B cell (primary cell): ENCODE measurements around the gene IRS1. TPM values are rescaled to one million over a fixed set of nuclear protein-coding genes. Genes with fewer than 3 reads are reported as not detected.

Source experiments
- ATAC-seq: fragments of 200-7000 bp; cut with Tn5 transposase; one replicate; pipeline ENCODE4 v1.10.0; 2021; ENCODE audit warnings: low read depth, mild to moderate bottlenecking, moderate number of reproducible peaks, moderate library complexity
- CTCF ChIA-PET: fragments of 350-600 bp; sonication (Branson Sonifier 250); formaldehyde crosslinking; loops from one replicate; lab custom pipeline; 2021; ENCODE audit warnings: antibody characterized with exemption, inconsistent platforms; lab: Charles Lee
- POLR2A ChIA-PET: fragments of 350-600 bp; sonication (Branson Sonifier 250); formaldehyde crosslinking; loops from one replicate; lab custom pipeline; 2021; ENCODE audit warnings: antibody characterized with exemption; lab: Charles Lee
- DNase-seq: peaks from one replicate; pipeline ENCODE4 v3.0.0; 2013
- H2AFZ ChIP-seq: 2 replicates; pipeline ENCODE4 v1.6.1; 2012; ENCODE audit warnings: mild to moderate bottlenecking, low read depth, low read length; ENCODE audit not compliant: insufficient read depth, poor library complexity, severe bottlenecking
- H3K27ac ChIP-seq, 2 donors: 1 replicate in 1 of 2; 2 replicates in 1 of 2; pipeline ENCODE4 v1.5.1; 2012 to 2013; ENCODE audit warnings: low read length in 2 of 2, mild to moderate bottlenecking in 2 of 2, moderate library complexity in 1 of 2
- H3K27me3 ChIP-seq, 4 experiments: fragments of 200-600 bp in 1 of 4; sonication (generic) in 1 of 4; replicated peaks in 1 of 4; 1 replicate in 2 of 4; 2 replicates in 2 of 4; pipeline versions ENCODE4 v1.6.1 to v1.7.0; 2013 to 2016; ENCODE audit warnings: low read length in 3 of 4, mild to moderate bottlenecking in 2 of 4, mixed read lengths in 1 of 4, moderate library complexity in 1 of 4; ENCODE audit not compliant: insufficient read depth in 4 of 4, control insufficient read depth in 3 of 4; ENCODE audit errors: control extremely low read depth in 1 of 4
- H3K36me3 ChIP-seq, 2 experiments: replicated peaks in 1 of 2; 1 replicate in 1 of 2; 2 replicates in 1 of 2; pipeline versions ENCODE4 v1.6.1 to v1.7.1; 2013; ENCODE audit warnings: low read length in 1 of 2; ENCODE audit not compliant: insufficient read depth in 2 of 2, control insufficient read depth in 1 of 2; ENCODE audit errors: control extremely low read depth in 1 of 2, extremely low read depth in 1 of 2
- H3K4me1 ChIP-seq, 2 donors: fragments of 200-600 bp in 1 of 2; sonication (generic) in 1 of 2; 1 replicate in 1 of 2; 2 replicates in 1 of 2; pipeline versions ENCODE4 v1.5.1 to v1.6.1; 2013 to 2017; ENCODE audit warnings: low read length in 2 of 2; ENCODE audit not compliant: control insufficient read depth in 2 of 2, insufficient read depth in 2 of 2
- H3K4me2 ChIP-seq: replicated peaks from 2 replicates; pipeline ENCODE3; 2012; ENCODE audit warnings: mild to moderate bottlenecking, low read depth, low read length; ENCODE audit not compliant: poor library complexity, severe bottlenecking
- H3K4me3 ChIP-seq, 5 experiments: fragments of 200-600 bp in 1 of 5; sonication (generic) in 1 of 5; 1 replicate in 3 of 5; 2 replicates in 2 of 5; pipeline versions ENCODE4 v1.5.1 to v1.7.0; 2011 to 2016; ENCODE audit warnings: low read length in 4 of 5, mild to moderate bottlenecking in 4 of 5, low read depth in 2 of 5, control low read depth in 1 of 5, moderate library complexity in 1 of 5; ENCODE audit not compliant: insufficient read depth in 1 of 5; ENCODE audit errors: control extremely low read depth in 1 of 5, extremely low read depth in 1 of 5
- H3K79me2 ChIP-seq: fragments of 200-600 bp; sonication (generic); one replicate; pipeline ENCODE4 v1.6.0; 2016; ENCODE audit warnings: low read length; ENCODE audit not compliant: control insufficient read depth, insufficient read depth
- H3K9ac ChIP-seq: fragments of 200-600 bp; sonication (generic); 2 replicates; pipeline ENCODE4 v1.6.1; 2017; ENCODE audit warnings: mild to moderate bottlenecking, low read length, moderate library complexity
- H3K9me3 ChIP-seq, 3 donors: one replicate each; pipeline versions ENCODE4 v1.6.1 to v1.7.1; 2013; ENCODE audit warnings: low read length in 2 of 3; ENCODE audit not compliant: control insufficient read depth in 2 of 3, insufficient read depth in 1 of 3; ENCODE audit errors: control extremely low read depth in 1 of 3
- H4K20me1 ChIP-seq: 2 replicates; pipeline ENCODE4 v1.6.0; 2012; ENCODE audit warnings: mild to moderate bottlenecking, low read length; ENCODE audit not compliant: insufficient read depth, control insufficient read depth, poor library complexity, severe bottlenecking
- H3K27ac Mint-ChIP-seq: one replicate; pipeline ENCODE4 v1.8.0; 2021; ENCODE audit warnings: mixed read lengths
- H3K27me3 Mint-ChIP-seq: one replicate; pipeline ENCODE4 v1.8.0; 2021; ENCODE audit warnings: mixed read lengths
- H3K4me1 Mint-ChIP-seq: one replicate; pipeline ENCODE4 v1.8.0; 2021; ENCODE audit warnings: mixed read lengths
- H3K4me3 Mint-ChIP-seq: one replicate; pipeline ENCODE4 v1.8.0; 2021; ENCODE audit warnings: mixed read lengths
- H3K9me3 Mint-ChIP-seq: one replicate; pipeline ENCODE4 v1.8.0; 2022; ENCODE audit warnings: mixed read lengths; ENCODE audit not compliant: insufficient read depth
- CTCF ChIP-seq: fragments of 200-600 bp; IDR thresholded peaks from one replicate; pipeline ENCODE4 v1.8.0; 2022; ENCODE audit warnings: antibody characterized with exemption, mild to moderate bottlenecking
- EZH2 ChIP-seq: IDR thresholded peaks from 2 replicates; pipeline ENCODE4 v1.6.1; 2012; ENCODE audit warnings: borderline replicate concordance, low read depth, mild to moderate bottlenecking, moderate library complexity, low read length; ENCODE audit not compliant: insufficient read depth, poor library complexity, severe bottlenecking
- WGBS: methylation state at CpG from one replicate; pipeline ENCODE4 v1.1.5; 2013; ENCODE audit warnings: missing lambda C conversion rate; ENCODE audit not compliant: insufficient coverage; 5-methylcytosine and 5-hydroxymethylcytosine counted together
- intact Hi-C: fragments of 100-400 bp; cut with micrococcal nuclease; formaldehyde crosslinking; loops from one replicate; pipeline ENCODE4 v1.10.0; 2022
- polyA plus RNA-seq: library from polyadenylated mRNA; depleted of rRNA; stranded (reverse); fragments of >200 nt; gene quantifications from 2 replicates; pipeline ENCODE4 v1.2.3, GENCODE V29; 2012
- total RNA-seq, 2 donors: library from RNA; stranded (reverse); fragments of 120-200 nt in 1 of 2; gene quantifications; 1 replicate in 1 of 2; 2 replicates in 1 of 2; pipeline versions ENCODE4 v1.2.3 to v1.2.4, GENCODE V29; 2013 to 2022

Gene IRS1
- total and polyA plus RNA-seq, 2 donors (not counting 1 experiment from before 2014, with no cell fraction given) = 3.8 to 11.9 TPM

- Histone ChIP-seq H3K27ac (peak within 1 kb of the TSS; percentile 95 to 99), H3K4me3 (peak within 1 kb of the TSS; percentile 63 to 89 (median 81)), H3K79me2 (peaks cover 59% of the 10 kb centered on the region), H3K9ac (peak within 1 kb of the TSS; percentile 98), H3K27me3 (no peaks in the 10 kb centered on the region), H3K9me3 (peaks cover 0 to 5% (median 0%) of the 10 kb centered on the region in 3 donors), H2AFZ (peak within 1 kb of the TSS; percentile 77), H3K4me2 (peak within 1 kb of the TSS; percentile 87), H3K4me1 (peaks cover 46 to 50% of the 10 kb centered on the region in 2 donors), H3K36me3 (peaks cover 0 to 2% of the 10 kb centered on the region in 2 experiments), H4K20me1 (peaks cover 9% of the 10 kb centered on the region)
- peak within 1 kb of the TSS; percentile 100 for H3K27ac Mint-ChIP-seq
- ATAC-seq (peak; percentile 84), DNase-seq (peak; percentile 98)
- no peaks in the 10 kb centered on the region for H3K27me3 Mint-ChIP-seq
- under 1% methylated on average over 75 of the region's 75 CpGs for WGBS
- POLR2A ChIA-PET = interaction anchor here (0.7 to 2.5 kb wide), 7 partner anchors 10 to 148 kb away, joined by 3 to 16 read pairs (median 3); partner anchors contain the start of gene IRS1
- TF ChIP-seq EZH2 (no peak), CTCF (no peak)
- intact Hi-C loops = loop anchor here (1.0 to 5.0 kb wide), 7 partner anchors 7 to 149 kb away; no protein-coding TSS in a partner anchor
- peak within 1 kb of the TSS; percentile 98 for H3K4me3 Mint-ChIP-seq
- CTCF ChIA-PET = interaction anchor here (0.7 to 3.1 kb wide), 11 partner anchors 15 to 620 kb away, joined by 3 to 13 read pairs (median 6); partner anchors contain the start of gene IRS1
- H3K9me3 Mint-ChIP-seq = no peaks in the 10 kb centered on the region
- peaks cover 52% of the 10 kb centered on the region for H3K4me1 Mint-ChIP-seq
Observed at GRCh38 chr2:226835796-226836547, 36.4 kb upstream of the IRS1 start, which contains the start of gene RHBDD1. TSS of gene RHBDD1 (plus strand) at chr2:226836054. CDS start at chr2:226864694, 28,640 bp downstream.
